Renal pelvis (tissue), 4 donors: ENCODE measurements around the gene CIPC. TPM values are rescaled to one million over a fixed set of nuclear protein-coding genes. Genes with fewer than 3 reads are reported as not detected.

Source experiments
- DNase-seq: peaks from one replicate; pipeline ENCODE4 v3.0.0-alpha.2; 2013
- polyA plus RNA-seq, 3 donors: library from polyadenylated mRNA; unstranded; fragments of 120-200 nt; gene quantifications; one replicate each; pipeline ENCODE4 v1.2.1, GENCODE V29; 2013; ENCODE audit not compliant: insufficient read length in 3 of 3

The CIPC gene
- polyA plus RNA-seq, 3 donors = 19.6 to 26.7 (median 24.5) TPM

DNA sequence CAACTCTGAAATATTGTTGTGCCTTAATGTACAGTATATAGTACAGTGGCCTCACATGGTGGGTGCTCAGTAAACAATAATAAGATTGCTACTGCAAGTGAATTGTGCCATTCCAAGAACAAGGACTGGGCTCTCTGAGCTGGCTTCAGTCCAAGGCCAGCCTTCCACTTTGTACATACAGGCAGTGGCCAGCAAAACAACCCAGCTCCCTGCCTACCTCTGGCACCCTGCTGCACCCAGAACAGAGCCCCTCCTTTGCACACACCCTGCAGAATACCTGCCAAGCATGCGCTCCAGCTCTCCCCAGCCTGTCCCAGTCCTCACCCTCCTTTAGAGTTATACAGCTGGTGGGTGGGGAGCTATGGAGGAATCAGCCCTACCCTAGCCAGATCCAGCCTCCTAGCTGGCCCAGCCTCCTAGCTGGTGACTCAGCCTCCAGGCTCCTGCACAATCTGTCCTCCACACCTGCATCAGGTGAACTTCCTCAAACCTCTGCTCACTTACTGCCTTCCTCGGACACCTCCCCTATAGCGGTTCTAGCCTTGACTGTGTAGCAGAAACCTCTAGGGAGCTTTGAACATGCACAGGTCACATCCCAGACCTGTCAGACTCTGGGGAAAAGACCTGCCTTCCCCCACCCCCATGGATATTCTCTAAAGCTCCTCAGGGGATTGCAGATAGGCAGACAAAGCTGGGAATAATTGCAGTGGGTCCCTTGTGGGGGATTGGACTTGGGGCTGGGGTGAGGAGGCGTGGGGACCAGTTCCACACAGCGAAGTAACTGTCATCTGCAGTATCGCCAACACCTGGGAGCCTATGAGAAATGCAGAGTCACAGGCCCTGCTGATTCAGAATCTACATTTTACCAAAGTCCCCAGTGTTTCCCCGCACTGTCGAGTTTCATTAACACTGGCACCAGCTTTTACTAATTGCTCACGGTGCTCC lies 25.6 kb downstream of the CIPC start:
- no peak for DNase-seq

DNA sequence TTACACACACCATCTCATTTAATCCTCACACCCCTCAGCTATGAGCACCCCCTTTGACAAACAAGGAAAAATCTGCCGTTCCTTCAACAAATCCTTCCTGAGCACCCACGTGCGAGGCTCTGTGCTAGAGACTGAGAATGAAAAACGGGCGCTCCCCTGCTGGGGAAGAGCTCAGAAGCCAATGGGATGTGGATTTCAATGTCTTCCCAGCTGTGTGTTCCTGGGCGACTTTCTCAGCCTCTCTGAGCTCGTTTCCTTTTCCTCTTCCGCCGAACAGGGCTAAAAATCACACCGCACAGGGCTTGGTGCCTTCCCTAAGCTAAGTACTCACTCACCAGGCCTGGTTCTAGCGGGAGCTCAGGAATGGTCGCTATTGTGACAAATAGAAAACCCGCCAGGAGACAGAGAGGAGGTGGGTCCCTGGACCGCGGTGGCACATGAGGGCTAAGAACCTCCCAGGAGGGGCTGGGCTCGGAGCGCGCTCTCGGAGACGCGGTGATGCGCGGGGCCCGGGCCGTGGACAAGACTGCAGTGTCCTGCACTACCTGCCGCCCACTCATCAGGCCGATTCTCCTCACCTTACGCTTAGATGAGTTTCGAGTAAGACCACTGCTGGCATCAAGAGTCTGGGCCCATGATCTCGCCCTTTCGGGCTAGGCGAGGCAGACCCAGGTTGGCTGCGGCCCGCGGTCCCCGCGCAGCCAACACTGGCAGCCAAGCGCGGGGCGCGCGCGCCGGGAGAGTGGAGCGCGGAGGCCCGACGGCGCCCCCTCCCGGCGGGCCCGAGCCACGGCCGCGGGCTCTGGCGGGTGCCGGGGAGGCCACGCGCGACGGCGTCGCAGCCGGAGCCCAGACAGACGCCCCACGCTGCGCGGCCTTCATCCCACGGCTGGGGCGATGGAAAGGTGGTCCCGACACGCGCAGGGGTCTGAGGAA lies 26.6 kb downstream of the CIPC start:
- no peak for DNase-seq

DNA sequence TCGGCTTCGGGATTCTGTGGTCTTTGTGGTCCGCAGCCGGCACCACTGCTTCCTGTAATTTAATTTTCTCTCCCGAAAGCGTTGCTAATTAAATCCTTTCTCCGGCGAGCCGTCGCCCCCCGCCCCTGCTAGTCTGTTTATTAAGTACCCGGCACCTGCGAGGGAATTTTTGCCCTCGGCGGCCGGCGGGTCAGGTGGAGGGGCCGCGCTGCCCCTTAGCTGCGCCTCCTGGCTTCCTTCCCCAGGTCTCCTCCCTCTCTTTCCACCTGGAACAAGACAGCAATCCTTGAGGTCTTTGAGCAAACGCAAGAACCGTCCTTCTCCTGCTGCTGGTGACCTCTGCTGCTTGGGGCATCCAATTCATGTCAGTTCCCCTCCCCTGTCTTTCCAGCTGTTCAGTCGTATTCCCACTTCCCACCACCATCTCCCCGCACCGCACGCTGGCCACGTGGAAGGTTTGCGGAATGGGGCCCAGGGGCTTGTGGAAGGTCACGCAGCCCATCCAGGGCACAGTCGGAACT lies 27.3 kb downstream of the CIPC start:
- DNase-seq = no peak

DNA sequence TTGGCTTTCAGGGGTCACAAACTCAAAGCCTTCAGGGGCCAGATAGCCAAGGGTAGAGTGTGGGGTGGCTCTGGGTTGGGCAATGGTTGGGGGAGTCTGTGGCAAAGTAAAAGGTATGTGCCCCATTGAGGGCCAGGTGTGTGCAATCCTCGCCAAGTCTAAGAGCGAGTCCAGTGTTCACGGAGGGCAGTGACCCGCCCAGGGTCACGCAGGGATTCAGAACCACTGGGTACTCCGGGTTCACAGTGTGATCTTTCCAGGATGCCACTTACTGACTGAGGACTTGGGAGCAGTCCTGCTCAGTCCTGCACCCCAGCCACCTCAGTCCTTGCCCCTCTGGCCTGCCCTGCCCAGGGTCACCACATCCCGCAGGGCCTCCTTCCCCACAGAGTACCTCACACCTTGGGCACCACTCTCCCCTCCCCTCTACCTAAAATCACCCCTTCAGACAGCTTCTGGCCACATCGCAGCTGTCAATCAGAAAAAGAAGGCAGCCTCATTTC lies 27.8 kb downstream of the CIPC start:
- no peak for DNase-seq

DNA sequence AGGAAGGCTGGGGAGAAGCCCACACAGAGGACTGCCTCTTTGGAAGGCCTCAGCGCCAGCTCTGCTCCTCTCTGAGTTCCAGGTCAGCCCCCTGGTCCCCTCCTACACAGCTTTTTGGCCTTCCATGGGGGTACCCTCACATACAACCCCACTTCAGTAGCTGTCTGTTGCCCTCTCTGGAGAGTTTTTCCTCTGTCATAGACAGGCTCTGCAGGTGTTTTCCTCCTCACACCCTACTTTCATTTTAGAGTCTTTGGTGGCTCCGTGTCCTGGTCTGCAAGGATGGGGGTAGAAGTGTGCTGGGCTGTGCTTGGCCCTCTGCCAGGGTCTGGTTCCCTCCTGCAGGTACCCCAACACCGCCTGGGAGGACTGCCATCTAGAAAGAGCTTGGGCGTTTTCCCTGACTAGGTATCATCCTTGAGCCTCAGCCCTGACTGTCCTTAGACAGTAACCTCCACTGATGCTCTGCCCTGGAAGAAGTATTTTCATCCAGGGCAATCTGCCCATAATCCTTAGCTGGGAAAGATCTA lies 28.5 kb downstream of the CIPC start:
- no peak for DNase-seq

DNA sequence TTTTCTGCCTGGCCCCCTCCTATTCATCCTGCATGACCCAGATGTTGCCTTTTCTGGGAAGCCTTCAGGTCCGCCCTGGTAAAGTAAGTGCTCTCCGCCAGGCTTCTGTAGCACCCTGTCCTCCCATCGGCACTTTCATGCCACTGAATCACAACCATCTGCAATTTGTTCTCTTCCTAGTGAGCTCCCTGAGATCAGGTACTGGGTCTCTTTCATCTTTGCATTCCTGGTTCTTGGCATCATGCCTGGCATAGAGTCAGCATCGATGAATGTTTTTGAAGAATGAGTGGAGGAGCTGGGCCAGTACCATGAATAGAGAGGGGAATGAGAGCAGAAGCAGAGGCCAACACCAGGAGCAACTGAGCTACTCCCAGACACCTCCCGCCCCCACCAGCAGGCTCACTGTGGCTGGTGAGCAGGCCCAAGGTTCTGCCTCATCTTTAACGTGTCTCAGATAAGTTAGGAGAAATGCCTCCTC lies 30.4 kb downstream of the CIPC start:
- DNase-seq = no peak

DNA sequence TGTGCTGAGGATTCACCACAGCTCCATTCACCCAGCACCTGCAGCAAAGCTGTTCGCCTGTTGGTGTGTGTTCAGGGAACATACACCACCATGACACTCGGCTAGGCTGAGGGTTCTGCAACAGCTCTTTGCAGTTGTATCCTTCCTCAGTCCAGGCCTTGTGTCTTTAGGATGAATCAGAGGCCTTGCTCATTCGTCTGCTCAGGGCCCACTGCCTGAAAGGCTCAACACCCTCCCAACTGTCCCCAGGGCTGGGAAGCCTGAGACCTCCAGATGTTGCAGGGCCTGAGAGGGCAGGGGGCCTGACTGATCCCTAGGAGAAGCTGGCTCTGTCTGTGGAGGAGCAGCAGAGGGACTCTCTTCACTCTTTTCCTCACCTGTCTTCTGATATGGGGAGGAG lies 32.3 kb downstream of the CIPC start:
- DNase-seq = no peak

DNA sequence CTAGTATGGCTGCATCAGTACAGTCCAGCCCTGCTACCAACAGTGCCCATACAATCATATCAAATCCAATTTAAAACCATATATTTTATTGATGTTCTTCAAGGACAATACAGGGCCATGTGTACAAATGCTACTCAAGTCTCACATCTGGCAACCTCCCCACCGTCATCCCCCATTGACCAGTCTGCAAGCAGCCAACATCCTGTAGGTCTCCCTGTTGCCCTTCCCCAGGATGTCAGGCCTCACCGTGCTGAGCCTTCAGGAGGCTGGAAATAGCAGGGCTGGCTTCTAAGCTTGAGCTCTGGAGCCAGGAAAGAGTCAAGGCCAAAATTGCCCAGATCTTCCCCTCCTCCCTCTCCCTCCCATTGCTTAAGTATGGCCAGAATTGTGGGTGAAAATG lies 33.1 kb downstream of the CIPC start:
- DNase-seq = no peak

DNA sequence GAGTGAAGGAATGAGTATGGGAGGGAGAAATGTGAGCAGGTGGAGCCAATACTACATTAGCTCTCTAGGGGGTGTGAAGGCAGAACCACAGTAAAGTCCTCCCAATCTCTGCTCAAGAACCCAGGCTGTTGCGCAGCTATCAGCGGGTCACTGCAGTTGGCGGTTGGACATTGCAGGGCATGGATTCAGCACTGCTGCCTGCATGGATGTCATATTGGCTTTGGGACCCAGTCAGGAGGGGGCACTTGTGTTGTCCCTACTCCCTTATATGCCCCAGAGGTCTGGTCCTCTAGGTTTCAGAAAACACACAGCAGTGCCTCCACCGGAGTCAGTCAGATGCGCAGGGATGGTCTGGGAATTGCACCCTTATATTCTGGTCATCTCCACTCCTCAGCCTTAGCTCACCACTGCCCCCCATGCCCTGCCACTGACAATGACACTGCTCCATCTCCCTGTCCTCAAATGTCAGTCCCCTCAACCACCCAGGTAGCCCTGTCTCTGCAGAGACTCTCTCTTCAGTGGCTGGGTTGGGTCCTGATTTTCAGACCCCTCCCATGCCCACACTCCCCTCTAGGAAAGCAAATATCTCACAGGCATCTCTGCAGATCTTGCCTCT lies 33.9 kb downstream of the CIPC start:
- no peak for DNase-seq

DNA sequence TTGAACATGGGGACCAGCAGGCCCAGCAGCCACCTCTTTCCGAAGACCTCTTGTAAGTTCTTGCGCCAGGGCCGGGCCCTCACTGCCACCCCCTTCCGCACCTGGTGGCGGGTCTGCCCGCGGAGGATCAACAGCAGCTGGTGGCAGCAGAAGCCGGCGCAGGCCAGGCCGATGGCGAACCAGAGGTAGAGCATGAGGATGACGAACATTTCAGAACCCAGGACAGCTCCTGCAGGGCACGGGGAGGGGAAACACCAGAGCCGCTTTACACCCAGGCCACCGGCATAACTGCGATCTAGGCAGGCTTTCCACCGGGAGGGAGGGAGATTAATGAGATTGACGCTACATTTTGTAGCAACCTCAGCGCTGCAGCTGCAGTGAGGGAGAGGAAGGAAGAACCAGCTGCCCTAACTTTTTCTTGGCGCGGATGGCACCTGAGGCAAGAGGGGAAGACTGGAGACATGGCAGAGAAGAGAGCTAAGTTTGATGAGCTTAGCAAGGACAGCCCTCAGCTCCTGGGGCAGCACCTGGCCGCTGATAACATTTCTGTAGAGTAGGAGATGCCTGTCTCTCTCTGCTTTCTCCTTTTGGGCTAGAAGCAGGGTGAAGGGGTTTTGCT lies 35.8 kb downstream of the CIPC start:
- DNase-seq = peak; percentile 91

DNA sequence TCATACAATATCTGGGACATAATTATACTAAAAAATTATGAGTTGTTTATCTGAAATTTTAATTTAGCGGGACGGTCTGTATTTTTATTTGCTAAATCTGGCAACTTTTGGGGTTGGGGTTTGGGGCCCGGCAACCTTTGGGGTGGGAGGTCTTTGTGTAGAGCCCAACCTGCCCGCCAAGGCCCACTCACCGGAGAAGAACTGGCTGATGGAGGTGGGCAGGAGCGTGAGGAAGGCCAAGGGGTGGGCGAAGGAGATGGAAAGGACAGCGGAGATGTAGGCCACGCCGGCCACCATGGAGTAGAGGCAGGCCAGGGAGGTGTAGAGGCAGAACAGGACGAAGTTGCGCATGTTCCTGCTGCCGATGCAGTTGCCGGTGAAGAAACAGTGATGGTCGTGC lies 41.0 kb downstream of the CIPC start:
- no peak for DNase-seq

DNA sequence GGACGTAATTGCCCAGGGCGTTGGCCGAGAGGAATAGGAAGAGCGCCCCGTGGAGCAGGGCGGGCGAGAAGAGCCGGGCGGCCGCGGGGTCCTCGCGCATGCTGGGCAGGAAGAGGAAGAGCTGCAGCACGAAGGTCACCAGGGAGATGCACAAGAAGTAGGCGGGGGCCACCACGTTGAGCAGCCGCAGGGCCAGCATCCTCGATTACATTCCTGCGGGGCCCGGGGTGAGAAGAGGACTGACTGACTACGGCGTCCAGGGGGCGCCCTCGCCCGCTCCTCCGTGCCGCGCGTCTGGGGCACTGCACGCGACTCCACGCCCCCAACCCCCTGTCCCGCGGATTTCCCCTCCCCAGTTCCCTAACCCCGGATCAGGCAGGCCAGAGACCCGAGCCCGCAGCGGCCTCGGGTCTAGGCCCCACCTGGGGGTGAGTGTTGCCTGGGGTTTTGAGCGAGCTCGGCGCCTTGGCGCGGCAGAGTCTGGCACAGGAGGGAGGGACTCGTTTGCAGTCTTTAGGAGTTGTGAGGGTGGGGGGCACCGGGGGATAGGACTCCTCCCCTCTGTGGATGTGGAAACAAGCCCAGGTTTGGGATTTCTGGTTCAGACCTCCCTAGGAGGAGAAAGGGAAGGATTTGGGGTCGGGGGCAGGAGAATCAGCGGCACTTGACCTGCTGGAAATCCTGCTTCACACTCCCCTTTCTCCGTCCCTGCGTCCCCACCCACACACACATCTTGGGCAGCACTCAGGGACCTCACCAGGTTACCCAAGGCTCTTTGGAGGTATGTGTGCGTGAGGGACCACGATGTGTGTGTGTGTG lies 41.7 kb downstream of the CIPC start:
- no peak for DNase-seq

DNA sequence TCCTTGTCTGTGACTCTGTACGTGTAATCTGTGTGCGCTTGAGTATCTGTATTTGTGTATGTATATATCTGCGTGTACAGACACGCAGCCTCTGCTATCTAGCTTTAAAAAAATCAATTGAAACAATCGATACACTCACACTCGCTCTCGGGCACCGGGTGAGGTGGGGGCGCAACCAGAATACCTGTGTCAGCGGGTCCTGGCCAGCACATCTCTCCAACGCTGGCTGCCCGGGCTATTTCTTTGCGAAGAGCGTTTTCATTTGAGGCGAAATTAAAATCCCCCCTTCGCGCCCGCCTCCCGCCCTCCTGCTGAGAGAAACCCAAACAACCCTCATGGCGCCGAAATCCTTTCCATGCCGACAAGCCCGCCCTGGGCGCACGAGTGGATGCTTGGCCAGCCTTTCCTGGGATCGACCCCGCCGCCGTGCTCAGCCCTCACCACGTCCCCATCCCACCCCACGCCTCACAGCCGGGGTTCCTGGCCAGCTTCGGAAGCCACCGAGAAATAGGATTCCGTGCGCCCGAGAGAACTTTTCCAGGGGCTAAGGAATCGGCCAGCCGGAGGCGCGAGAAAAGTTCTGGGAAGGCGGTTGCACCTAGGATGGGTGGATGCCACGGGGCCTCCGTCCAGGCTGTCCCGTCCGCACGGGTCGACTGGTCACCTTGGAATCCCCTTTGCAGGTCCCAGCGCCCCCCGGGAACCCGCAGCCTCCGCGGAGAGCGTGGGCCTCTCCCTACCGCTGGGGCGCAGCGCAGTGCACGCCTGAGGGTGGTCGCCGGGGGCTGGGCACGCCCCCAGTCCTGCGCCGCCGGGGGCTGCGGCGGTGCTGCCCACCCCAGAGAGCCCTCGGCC lies 42.5 kb downstream of the CIPC start:
- no peak for DNase-seq

DNA sequence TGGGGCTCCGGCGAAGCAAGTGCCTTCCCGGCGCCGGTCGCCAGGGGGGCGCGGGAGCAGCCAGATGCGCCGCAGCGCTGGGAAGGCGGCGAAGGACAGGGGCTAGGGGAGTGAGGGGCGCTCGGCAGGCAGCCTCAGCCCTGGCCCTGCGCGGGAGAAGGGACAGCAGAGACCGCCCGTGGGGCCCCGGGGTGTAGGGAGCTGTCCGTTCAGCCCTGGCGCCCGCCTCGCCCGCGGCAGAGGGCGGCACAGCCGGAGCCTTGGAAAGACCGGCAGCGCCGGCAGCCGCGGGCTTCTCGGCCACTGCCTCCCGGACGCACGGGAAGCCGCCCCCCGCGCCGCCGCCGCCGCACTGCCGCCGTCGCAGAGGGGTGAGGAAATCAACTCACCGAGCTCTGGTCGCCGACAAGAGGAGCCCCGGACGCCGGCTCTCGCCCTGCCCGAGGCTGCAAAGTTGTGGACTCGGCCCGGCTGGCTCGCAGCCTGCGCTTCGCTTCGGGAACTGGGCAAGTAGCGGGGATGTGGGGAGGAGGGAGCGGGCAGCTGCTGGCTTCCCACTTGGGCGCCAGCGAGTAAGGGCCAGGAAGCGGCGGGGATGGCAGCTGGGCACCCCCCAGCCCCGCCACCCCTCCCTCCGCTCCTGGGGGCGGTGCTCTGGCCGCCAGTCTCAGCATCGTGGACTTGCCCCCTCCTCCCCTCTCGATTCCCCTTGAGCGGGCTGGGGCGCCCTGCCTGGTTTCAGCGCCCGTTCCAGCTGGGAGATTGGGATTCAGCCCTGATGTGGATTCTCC lies 43.4 kb downstream of the CIPC start, which contains the start of gene ZDHHC22:
ZDHHC22 (minus strand) TSS at position 578 of the 791 bp plus-strand sequence. CDS start 2,053 bp downstream, outside the sequence.
- no peak for DNase-seq

DNA sequence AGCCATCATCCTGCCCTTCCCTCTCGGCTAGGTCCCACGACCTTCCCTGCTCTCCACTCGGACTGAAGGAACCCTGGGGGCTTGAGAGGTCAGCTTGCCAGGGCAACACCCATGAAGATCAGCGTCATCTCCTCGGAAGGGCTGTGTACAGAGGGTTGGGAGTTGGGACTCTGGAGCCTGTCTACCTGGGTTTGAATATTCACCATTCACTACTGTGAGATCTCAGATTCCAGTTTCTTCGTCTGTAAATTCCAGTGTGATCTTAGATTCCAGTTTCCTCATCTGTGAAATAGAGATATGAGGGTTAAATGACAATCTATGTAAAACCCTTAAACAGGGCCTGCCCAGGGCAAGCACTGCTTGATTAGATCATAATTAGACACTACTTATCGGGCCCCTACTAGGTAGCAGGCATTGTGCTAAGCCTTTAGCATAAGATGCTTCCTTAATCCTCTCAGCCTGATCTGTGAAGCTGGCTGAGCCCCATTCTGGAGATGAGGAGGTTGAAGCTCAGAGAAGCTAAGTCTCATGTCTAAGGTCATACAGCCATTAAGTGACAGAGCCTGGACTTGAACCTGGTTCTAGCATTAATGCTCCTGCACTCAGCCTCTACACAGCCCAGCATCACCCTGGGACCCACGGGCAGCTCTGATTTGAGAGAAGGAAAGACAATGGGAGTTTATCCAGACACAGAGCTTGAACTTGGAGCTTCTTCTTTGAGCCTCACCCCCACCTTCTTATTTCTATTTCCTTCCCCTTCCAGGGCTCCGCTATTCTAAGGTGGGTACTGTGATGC lies 44.1 kb downstream of the CIPC start:
- DNase-seq = no peak

DNA sequence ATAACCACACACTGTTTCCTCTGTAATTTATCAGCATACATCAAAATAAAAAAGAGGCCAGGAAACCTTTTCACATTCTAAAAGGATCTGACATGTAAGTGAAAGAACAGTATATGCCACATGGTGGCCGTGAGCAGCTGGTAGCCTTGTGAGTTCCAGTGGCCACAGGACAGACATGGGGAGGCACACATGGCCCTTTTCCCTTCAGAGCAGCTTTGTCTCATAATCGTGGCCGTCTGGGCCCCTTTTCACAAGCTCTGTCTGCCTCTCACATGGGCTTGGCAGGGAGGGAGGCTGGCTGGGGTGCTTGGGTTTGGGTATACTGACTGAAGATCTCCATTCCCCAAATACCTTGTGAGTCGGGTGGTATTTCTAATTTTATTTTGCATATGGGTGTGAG lies 45.0 kb downstream of the CIPC start:
- no peak for DNase-seq
